Breast epithelium (tissue), 3 donors: Measurements from ENCODE around the gene JPH3.

Source experiments
- POLR2A ChIP-seq: fragments of 450-650 bp; IDR thresholded peaks from one replicate; pipeline ENCODE4 v1.6.1; 2016; ENCODE audit warnings: antibody characterized with exemption, mild to moderate bottlenecking, moderate library complexity
- POLR2AphosphoS5 ChIP-seq, 3 donors: sonication (generic); formaldehyde crosslinking; IDR thresholded peaks; one replicate each; pipeline ENCODE4 v1.6.1; 2017; ENCODE audit warnings: antibody characterized with exemption in 3 of 3
- TF ChIP-seq, protein P1 (sequence below), 3 donors: fragments of 450-650 bp; IDR thresholded peaks; one replicate each; pipeline ENCODE4 v1.5.1; 2016 to 2017; ENCODE audit warnings: antibody characterized with exemption in 3 of 3, mild to moderate bottlenecking in 3 of 3, moderate library complexity in 3 of 3

GRCh38 chr16:87580855-87581261, 21.4 kb upstream of the JPH3 start:
- TF ChIP-seq, protein P1, sequence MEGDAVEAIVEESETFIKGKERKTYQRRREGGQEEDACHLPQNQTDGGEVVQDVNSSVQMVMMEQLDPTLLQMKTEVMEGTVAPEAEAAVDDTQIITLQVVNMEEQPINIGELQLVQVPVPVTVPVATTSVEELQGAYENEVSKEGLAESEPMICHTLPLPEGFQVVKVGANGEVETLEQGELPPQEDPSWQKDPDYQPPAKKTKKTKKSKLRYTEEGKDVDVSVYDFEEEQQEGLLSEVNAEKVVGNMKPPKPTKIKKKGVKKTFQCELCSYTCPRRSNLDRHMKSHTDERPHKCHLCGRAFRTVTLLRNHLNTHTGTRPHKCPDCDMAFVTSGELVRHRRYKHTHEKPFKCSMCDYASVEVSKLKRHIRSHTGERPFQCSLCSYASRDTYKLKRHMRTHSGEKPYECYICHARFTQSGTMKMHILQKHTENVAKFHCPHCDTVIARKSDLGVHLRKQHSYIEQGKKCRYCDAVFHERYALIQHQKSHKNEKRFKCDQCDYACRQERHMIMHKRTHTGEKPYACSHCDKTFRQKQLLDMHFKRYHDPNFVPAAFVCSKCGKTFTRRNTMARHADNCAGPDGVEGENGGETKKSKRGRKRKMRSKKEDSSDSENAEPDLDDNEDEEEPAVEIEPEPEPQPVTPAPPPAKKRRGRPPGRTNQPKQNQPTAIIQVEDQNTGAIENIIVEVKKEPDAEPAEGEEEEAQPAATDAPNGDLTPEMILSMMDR (IDR thresholded peaks at IDR 0.05): no peak
- no peak for TF ChIP-seq POLR2AphosphoS5 (IDR thresholded peaks at IDR 0.05)
- no peak for TF ChIP-seq POLR2A
